Daoy (cell line): ENCODE measurements around the gene PLD4. TPM values are rescaled to one million over a fixed set of nuclear protein-coding genes. Genes with fewer than 3 reads are reported as not detected.
A peak's percentile ranks its signal among the peaks of the same experiment; 100 is the strongest.

Experiments
- DNase-seq: peaks from one replicate; pipeline ENCODE4 v3.0.0-alpha.2; 2015; ENCODE audit warnings: low read depth
- total RNA-seq: library from RNA; depleted of rRNA; stranded (reverse); fragments of >200 nt; shearing (Covaris generic); gene quantifications from 2 replicates; pipeline ENCODE4 v1.2.3, GENCODE V29; 2014; rRNA removed

PLD4 gene
- total RNA-seq, 1 experiment from 2014 or later: not detected

- DNase-seq: peak; percentile 5
Measured at GRCh38 chr14:104974665-104975390, 50.1 kb downstream of the PLD4 start.

GRCh38 chr14:104975481-104976197, 51.0 kb downstream of the PLD4 start:
- peak; percentile 44 for DNase-seq

GRCh38 chr14:104976198-104977007, 51.7 kb downstream of the PLD4 start:
- peak; percentile 88 for DNase-seq

- DNase-seq: no peak
Measured at GRCh38 chr14:104977008-104977680, 52.5 kb downstream of the PLD4 start.

GRCh38 chr14:104977681-104978653, 53.3 kb downstream of the PLD4 start, which contains the start of gene AHNAK2:
TSS of gene AHNAK2 (minus strand) at chr14:104978374. CDS start at chr14:104978237, 137 bp downstream.
- DNase-seq: peak; percentile 91

GRCh38 chr14:104978746-104979691, 54.3 kb downstream of the PLD4 start:
- no peak for DNase-seq

GRCh38 chr14:104979758-104980610, 55.3 kb downstream of the PLD4 start:
- peak; percentile 67 for DNase-seq

- DNase-seq: no peak
Measured at GRCh38 chr14:104980611-104981531, 56.2 kb downstream of the PLD4 start.

GRCh38 chr14:104981699-104982541, 57.2 kb downstream of the PLD4 start:
- no peak for DNase-seq

- no peak for DNase-seq
Measured at GRCh38 chr14:104982548-104983230, 58.0 kb downstream of the PLD4 start.

Other genes starting within 250 kb of the PLD4 start
- gene INF2, start 235.3 kb upstream of the PLD4 start, total RNA-seq: 40.6 and 48.9 TPM in 2 replicates
- gene ADSS1, start 200.7 kb upstream of the PLD4 start, total RNA-seq: 0.57 and 2.7 TPM in 2 replicates
- gene SIVA1, start 171.7 kb upstream of the PLD4 start, total RNA-seq: 525 and 582 TPM in 2 replicates
- gene AKT1, start 129.1 kb upstream of the PLD4 start, total RNA-seq: 125 and 141 TPM in 2 replicates
- 2.4 and 2.9 TPM in 2 replicates for gene ZBTB42, start 123.8 kb upstream of the PLD4 start, total RNA-seq
- gene CEP170B, start 59.6 kb upstream of the PLD4 start, total RNA-seq: 13.5 and 16.7 TPM in 2 replicates
- gene AHNAK2, start 53.5 kb downstream of the PLD4 start, total RNA-seq: 10.4 and 10.5 TPM in 2 replicates
- gene CLBA1, start 60.9 kb downstream of the PLD4 start, total RNA-seq: 6.5 and 8.4 TPM in 2 replicates
- gene CDCA4, start 96.2 kb downstream of the PLD4 start, total RNA-seq: 79.0 and 86.9 TPM in 2 replicates
- gene GPR132, start 140.6 kb downstream of the PLD4 start, total RNA-seq: 3.3 and 5.1 TPM in 2 replicates
- 5.1 and 6.3 TPM in 2 replicates for gene JAG2, start 243.9 kb downstream of the PLD4 start, total RNA-seq